GM19240 (cell line): ENCODE measurements around the gene NTN5.
A peak's percentile ranks its signal among the peaks of the same experiment; 100 is the strongest.
"Not testable (repeated sequence)": the region's sequence is repeated elsewhere in the genome, so short reads cannot be mapped to it uniquely, and the experiment has no call there.

Source experiments
- DNase-seq: peaks from one replicate; pipeline ENCODE4 v3.0.0; 2011; ENCODE audit warnings: low spot score; ENCODE audit not compliant: insufficient read length

Gene NTN5, protein sequence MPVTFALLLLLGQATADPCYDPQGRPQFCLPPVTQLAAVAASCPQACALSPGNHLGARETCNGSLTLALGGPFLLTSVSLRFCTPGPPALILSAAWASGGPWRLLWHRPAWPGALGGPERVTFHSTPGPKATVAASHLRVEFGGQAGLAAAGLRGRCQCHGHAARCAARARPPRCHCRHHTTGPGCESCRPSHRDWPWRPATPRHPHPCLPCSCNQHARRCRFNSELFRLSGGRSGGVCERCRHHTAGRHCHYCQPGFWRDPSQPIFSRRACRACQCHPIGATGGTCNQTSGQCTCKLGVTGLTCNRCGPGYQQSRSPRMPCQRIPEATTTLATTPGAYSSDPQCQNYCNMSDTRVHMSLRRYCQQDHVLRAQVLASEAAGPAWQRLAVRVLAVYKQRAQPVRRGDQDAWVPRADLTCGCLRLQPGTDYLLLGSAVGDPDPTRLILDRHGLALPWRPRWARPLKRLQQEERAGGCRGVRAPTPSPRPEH

DNA sequence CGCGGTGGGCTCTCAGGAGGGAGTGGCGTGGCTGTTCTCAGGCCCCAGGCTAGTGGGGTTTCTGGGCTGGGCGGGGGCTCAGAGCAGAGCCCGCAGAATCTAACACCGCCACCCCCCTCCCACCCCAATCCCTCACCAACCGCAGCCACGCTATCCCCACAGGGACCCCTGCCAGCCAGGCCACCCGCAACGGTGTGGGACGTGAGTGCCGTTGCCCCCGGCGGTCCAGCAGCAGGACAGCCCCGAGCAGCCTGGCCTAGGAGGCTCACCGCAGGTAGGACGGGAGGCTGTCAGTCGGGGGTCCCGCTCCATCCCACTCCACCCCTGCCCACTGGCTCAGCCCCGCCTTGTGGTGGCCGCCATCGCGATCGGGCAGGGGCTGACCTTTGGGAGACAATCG lies at the start of gene NTN5:
TSS of gene NTN5 (minus strand) at position 24 of the 400 bp plus-strand sequence. CDS start 2,031 bp downstream, outside the sequence.
- DNase-seq = no peak

DNA sequence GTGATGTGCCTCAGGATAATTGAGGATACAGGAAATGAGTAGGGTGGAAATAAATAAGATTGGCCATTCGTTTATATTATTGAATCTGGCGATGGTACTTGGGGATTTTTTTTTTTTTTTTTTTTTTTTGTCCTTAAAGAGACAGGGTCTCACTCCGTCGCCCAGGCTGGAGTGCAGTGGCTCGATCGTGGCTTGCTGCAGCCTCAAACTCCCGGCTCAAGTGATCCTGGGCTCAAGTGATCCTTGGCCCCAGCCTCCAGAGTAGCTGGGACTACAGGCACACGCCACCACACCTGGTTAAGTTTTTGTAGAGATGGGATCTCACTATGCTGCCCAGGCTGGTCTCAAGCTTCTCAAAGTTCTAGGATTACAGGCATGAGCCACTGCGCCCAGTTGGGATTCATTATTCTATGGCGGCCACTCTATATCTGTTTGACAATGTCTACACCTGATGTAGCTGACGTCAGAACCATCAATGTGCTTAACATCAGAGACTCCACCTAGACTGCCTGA lies 49.4 kb upstream of the NTN5 start:
- no peak for DNase-seq

DNA sequence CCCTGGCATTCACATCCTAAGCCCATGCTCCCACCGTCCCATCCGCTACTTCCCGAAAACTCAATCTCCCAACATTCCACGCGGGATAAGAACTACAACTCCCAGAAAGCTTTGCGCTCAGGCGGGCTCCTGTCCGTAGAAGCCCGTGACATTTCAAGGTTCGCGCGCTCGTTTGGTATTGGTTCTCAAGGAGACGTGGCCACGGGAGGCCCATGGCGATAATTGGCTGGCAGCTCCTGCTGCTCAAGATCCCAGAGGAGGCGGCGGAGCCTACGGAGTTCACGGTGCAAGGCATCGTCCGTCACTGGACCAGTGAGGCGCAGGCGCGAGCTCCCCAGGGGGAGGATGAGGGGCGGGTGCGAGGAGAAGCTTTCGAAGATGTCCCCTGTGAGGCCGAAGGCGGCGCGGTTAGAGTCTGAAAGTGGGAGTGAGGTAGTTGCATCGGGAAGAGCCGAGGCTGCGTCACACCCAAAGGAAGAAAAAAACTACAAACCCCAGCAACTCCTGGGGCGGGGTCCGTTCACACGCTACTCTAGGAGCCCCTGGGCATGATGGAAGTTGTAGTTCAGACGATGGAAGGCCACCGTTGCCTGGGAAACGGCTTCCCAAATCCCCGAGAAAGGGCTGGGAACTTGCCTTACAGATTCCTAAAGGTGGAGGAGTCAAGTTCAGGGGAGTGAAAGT lies 47.9 kb upstream of the NTN5 start:
- peak; percentile 96 for DNase-seq

DNA sequence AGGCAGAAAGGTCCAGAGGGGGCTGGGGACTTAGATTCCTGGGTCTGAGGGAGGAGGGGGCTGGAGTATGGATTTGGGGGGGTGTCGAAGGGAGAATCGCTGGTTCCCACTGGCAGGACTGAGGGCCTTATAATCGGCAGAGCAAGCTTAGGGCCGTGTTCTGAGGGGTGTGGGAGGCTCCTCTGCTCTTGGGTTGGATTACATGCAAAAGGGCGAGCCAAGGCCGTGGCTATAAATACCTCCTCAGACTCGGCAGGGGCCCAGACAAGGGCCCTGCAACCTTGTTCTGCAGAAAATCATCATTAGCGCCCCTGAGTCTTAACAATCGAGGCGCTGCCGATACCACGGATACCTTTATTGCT lies 47.4 kb upstream of the NTN5 start:
- DNase-seq = no peak

DNA sequence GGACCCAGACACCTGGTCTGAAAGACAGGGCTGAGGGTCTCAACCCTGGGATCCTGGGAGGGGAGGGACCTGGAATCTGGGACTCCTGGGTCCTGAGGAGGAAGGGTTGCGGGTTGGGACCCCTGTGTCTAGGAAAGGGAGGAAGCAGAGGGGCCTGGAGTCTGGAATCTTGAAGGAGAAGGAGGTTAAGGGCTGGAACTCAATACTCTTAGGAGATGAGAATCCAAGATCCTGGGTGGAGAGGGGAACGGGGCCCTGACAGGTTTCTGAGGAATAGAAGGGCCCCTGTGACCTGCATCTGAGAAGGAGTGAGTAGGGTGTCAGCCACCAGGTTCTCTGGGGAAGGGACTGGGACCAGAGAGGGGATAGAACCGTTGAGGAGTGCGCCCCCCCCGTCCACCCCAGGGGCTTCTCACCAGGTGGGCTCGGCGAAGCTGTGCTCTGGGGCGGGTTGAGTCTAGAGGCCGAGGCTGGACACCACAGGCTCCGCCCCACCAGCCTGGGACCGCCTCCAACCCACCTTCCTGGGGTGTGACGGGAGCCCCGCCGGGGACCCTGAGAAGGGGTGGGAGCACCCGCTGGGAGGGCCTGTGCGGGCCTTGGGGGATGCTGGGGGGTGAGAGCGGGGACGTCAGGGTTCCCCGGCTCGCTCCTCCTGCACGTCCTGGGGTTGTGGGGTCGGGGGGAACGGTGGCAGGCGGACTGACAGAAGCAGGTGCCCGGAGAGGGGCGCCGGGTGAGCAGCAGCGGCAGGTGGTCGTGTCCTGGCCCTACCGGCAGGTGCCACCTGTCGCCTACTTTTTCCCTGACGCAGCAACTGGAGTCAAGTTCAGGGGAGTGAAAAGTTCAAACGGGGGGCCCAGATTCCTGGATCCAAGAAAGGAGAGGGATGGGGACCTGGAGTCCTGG lies 46.7 kb upstream of the NTN5 start, which contains the start of gene MAMSTR:
TSS of gene MAMSTR (minus strand) at position 463 of the 909 bp plus-strand sequence. CDS start 694 bp downstream, outside the sequence.
- no peak for DNase-seq

DNA sequence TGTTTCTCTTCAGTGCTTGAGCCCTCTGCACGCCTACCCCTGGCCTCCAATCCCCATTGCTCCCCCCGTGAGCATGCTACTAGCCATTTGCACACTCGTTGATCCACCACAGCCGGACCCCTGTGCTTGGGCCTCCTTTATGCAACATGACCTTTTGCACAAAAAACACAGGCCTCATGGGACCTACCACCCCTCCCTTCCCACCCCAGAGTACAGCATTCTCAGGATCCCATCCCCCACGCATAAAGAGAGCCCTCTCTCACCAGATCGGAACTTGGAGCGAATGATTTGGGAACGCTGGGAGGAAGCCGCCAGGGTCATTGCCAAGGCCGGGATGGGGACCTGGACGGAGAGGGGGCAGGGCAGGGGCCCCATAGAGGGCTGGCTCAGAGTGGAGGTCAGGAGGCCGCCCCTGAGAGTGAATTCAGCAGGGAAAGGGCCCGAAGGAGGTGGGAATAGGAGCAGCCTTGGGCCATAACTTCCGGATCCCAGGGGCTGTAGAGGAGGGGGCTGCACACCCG lies 46.0 kb upstream of the NTN5 start:
- no peak for DNase-seq

DNA sequence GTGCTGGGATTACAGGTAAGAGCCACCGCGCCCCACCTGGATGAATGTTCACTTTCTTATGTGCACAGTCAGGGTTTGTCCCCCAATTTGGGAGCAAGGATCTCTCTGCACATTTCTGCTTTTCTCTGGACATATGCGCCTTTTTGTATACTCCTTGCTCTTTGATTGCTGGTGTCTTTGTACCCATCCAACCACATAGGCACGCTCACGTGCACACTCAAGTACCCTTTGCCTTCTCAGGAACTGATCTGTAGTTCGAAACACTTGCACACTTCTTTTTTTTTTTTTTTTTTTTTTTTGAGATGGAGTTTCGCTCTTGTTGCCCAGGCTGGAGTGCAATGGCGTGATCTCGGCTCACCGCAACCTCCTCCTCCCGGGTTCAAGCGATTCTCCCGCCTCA lies 45.3 kb upstream of the NTN5 start:
- DNase-seq = not testable (repeated sequence)

DNA sequence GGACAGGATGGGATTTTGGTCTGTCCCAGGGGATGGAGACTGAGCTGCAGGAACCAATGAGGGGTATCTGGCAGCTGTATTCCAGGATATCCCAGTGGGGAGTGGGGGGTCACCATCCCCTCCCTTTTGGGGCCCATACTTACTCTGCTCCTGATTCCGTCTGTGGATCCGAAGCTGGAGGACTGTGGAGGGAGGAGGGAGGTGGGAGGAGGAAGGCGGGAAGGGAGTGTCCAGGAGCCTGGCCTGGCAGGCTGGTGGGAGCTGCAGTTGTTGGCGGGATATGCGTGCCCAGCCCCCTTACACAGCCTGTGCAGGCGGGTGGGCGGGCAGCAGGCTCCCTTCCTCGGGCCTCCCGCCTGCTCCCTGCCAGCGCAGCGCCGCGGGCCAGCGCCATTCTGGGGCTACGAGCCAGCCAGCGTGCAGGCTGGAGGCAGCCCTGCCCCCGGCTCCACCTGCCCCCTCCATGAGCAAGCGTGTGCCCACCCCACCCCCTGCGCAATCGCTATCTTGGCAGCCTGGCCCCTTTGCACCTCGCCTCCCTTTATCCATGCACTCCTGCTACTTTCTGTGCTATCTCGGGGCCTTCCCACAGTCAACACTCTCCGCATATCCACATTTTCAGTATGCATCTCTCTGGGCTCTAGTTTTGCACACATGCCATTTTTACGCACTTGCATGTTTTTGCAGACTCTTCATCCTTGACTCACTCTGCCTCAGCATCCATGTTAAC lies 43.9 kb upstream of the NTN5 start:
- no peak for DNase-seq

DNA sequence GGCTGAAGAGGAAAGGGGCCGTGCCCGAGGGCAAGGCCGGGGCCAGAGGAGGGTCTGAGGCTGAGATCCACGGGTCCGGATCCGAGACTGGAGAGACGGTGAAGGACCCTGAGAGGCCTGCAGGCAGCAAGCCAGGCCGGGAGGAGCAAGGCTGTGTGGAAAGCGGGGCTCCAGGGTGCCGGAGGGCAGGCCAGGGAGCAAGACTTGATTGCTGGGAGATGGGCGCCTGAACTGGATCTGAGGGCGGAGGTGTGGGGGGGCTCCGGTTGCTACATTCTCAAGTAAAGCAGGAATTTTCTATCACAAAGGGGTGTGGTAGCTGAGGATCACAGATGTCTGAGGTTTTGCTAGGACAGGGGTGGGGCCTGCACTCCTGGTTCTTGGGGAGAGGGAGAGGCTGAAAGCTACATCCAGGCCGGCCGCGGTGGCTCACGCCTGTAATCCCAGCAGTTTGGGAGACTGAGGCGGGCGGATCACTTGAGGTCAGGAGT lies 42.9 kb upstream of the NTN5 start:
- no peak for DNase-seq

DNA sequence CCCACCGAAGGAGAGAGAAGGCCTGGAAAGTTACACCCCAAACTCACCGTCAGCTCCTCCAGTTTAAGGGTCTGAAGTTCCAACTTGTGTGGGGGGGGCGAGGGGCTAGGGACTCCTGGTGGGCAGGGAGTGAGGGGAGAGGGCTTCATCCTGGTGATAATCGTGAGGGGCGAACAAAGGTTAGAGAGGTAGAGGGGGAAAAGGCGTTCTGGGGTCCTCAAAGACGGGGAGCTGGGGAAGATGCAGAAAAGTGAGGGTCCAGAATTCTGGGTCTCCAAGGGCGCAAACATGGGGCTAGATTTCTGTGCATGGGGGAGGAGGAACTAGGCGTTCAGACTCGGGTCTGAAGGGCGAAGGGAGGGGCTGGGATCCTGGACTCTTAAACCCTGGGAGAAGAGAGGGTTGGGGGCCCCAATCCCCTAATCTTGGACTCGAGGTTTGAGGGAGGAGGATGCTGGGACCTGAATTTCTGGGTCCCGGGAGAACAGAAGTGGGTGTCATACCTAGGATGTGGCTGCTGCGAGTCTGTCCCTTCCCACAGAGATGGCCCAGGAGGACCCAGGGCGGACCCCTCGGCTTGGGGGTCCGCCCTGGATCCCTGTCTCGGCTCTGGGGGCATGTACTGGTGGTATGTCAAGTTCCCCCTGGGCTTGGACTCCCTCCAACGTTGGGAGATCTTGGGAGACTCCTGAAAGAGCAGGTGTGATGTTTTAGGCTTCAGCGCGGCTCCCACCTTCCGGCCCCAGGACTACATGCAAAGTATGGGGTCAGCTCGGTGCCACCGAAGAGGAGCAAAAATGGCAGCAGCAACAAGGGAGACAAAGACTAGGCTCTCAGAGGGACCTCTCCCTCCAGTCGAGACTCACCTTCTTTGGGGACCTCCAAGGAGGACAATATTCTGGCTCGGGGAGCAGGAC lies 42.2 kb upstream of the NTN5 start:
- no peak for DNase-seq

DNA sequence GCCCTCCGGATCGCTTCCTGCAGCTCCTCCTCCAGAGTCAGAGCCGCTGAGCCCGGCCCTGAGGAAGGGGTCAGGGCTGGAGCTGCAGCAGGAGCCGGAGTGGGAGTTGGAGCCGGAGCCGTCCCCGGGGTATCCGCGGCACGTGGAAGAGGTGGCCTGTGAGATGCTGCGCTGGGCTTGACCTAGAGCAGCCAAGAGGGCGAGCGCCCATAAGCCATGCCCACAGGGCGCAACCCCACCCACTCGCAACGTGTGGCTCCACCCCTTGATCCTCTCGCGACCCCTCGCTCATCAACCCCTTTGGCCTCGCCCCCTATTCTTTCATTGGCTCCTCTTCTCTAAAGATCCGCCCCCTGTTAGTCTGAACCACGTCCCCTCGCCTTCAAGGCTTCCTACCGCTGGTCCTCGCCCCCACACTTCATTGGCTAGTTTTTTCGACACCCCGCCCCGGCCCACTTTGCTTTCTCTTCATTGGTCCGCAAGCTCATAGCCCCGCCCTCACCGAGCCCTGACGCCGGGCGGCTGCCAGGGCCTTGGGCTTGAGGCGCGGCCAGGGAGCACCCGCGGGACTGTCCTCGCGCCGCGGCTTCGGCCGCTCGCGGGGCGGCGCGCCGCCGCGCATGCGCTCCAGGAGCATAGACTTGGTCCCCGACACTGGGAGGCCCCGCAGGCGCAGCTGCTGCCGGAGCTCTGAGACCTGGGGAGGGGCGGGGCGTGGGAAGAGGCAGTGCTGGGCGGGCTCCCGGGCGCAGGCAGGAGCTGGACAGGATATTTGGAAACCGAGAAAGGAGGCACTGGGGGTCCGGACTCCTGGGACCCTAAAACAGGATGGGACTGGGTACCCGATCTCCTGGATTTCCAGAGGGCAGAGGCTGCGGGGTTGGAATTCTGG lies 41.3 kb upstream of the NTN5 start:
- DNase-seq = peak; percentile 99

DNA sequence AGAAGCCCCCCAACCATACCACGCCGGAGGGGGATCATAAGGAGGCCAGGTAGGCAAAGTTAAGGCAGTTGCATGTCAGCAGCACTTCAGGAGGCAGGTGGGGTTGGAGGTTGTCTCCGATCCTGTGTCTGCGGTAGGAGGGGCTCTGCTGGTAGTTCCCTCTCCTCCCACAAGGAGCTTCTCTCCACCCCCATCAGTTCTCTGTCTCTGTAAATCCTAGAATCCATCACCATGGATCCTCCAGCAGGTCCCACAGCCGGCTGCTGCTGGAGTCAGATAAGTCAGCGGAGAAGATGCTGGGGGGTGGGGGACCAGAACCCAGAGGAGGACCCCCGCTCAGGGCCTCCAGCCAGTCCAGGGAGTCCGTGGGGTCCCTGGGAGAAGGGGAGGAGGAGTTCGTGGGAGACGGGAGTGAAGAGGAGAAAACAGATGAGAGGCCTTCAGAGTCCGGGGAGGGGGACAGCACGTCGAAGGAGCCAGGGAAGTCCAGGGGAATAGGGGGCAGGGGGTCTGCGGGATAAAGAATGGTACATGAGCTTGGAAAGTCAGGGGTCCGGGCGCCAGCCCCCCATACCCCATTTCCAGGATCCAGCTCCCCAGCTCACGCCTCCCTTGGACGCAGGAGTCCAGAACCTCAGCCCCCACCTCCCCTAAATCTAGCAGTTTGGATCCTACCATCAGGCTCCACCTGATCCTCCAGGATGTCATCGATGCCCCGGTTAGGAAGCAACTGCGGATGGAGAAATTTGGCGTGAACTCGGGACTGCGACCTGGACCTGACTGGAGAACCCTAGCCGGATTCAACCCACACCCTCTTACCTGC lies 40.4 kb upstream of the NTN5 start:
- no peak for DNase-seq

DNA sequence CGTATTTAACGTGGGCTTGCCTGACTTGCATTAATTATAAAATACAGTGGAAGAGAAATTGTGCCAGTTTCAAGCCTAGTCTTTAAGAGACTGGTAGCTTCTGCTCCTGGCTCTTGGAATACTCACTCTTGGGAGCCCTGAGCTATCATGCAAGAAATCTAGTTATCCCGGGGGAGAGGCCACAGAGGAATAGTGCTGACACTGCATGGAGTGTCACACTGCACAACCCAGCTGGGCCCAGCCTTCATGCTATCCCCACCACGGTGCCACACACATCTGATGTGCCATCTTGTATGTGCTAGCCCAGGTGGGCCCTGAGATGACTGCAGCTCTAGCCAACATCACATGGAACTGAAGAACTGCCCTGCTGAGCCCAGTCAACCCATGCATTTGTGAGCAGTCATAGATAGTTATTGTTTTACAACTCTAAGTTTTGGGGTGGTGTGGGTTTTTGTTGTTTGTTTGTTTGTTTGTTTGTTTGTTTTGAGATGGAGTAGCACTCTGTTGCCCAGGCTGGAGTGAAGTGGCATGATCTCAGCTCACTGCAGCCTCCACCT lies 38.4 kb upstream of the NTN5 start:
- DNase-seq = no peak

DNA sequence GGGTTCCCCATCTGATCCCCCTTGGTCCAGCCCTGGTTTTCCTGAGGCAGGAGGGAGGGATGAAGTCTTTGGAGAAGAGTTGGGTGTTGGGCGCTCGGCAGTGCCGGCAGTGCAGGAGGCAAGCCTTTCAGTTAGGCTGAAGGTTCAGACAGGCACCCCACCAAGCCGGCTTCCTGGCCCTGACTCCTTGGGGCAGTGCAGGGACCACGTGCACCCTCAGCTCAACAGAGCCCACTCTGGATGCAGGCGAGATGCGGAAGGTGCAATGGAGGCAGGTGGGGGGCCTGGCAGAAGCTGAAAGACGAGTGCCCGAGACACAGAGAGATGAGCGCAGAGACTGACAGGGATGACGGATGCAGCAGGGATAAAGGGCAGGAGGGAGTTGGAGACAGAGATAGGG lies 35.7 kb upstream of the NTN5 start:
- no peak for DNase-seq

DNA sequence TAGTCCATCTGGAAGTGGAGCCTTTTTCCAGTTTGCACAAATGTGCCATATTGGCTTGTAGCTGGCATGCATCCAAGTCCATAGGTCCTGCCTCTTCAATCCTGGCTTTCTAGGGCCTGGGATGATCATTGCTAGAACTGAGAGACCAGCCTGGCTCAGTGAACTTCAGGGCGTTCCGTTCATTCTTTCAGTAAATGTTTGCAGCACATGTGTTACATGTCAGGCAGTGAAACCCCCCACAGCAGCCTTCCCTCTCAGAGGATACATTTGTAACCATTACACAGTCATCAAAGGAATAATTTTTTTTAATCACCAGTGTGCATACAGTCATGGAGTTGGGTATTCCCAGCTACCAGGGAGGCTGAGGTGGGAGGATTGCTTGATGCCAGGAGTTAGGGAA lies 32.6 kb upstream of the NTN5 start:
- DNase-seq = no peak

DNA sequence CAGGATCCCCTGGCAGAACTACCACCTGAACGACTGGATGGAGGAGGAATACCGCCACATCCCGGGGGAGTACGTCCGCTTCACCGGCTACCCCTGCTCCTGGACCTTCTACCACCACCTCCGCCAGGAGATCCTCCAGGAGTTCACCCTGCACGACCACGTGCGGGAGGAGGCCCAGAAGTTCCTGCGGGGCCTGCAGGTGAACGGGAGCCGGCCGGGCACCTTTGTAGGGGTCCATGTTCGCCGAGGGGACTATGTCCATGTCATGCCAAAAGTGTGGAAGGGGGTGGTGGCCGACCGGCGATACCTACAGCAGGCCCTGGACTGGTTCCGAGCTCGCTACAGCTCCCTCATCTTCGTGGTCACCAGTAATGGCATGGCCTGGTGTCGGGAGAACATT lies 30.5 kb upstream of the NTN5 start:
- no peak for DNase-seq

DNA sequence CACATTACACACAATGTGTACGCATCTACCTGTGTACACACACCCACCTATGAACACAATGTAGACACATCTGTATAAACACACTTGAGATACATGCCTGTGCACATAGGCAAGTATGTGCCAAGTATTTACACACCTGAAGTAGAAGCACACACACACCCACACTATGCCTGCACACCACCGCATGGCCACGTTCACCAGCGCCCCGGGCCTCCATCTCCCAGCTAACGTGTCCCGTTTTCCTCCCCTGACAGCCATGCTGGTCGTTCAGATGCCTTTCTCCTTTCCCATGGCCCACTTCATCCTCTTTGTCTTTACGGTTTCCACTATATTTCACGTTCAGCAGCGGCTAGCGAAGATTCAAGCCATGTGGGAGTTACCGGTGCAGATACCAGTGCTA lies 29.9 kb upstream of the NTN5 start:
- DNase-seq = no peak
